ENCODE measurements around the gene IMMP2L. TPM values are rescaled to one million over a fixed set of nuclear protein-coding genes. Genes with fewer than 3 reads are reported as not detected.
A peak's percentile ranks its signal among the peaks of the same experiment; 100 is the strongest.

Gene IMMP2L
- polyA plus RNA-seq, 1 of the 3 experiments (the other 2 are of a cell fraction), result 10.7 TPM

DNA sequence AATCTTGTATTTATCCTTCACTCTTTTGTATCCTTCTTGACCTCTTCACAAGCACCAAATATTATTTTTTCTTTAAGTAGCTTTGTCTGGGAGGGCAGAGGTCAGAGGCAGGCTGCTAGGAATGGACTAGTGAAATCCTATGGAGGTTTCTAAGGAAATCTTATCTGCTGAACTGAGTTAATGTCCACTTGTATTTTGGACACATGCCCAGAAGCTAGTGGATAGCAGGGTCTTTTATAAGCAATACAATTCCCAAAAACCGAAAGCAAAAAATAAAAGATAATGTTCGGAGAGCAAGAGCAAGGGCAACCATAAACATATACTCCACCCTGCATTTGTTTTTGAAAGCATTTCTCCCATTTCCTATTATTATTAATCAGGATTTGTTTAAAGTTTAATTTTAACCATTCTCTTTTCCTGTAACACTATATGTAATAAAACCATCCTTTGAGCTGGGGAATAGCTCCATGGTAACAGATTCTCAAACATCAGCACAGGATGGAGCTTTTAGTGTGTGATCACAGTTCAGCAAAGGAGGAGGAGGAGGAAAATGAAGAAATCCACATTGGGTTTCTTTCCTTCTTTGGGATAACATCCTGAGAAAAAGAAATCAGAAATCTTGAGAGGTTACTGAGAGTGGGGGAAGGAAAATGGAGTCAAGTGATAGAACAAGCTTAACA, 799.6 kb downstream of the IMMP2L start:
- POLR2A ChIA-PET, result no interaction called here

DNA sequence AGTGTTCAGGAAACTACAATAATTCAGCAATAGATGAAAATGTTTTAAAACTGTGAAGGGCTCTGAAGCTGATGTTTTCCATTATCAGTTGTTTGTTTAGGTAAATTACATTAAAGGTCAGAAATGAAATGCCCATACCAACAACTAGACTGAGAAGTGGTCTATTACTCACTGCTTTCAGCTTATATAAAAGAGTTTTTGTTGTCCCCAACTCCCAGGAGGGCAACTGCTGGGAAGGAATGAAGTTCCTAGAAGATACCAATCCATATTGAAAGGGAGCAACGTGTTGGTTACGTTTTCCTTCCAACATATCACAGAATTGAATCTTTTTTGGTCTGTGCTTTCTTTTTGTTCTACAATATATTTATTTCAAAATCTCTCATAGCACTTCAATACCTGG, 802.0 kb downstream of the IMMP2L start:
- Histone ChIP-seq H3K4me2 (no peak overlapping the region), H4K20me1 (ENCODE audit: insufficient read depth) (no peaks in the 10 kb centered on the region), H3K27ac (ENCODE audit: low read depth in 2 of 2, low read length in 1 of 2) (peak overlapping the region in 1 of 2 experiments; percentile 34; a peak in 2 of 4 replicates), H3K4me3 (ENCODE audit: low read depth in 2 of 2, low read length in 1 of 2) (no peak overlapping the region), H3K9me3 (no peaks in the 10 kb centered on the region), H2AFZ (ENCODE audit: low read depth) (no peak overlapping the region), H3K9me2 (no peaks in the 10 kb centered on the region), H3K27me3 (ENCODE audit: insufficient read depth) (no peaks in the 10 kb centered on the region), H3K9ac (no peak overlapping the region), H3F3A (replicated peaks; ENCODE audit: insufficient read depth) (no peaks in the 10 kb centered on the region), H3K79me2 (ENCODE audit: insufficient read depth) (no peaks in the 10 kb centered on the region), H3K36me3 (replicated peaks in 1 of 2; ENCODE audit: control insufficient read depth in 1 of 2, insufficient read depth in 2 of 2, low read length in 1 of 2) (no peaks in the 10 kb centered on the region), H3K4me1 (ENCODE audit: control insufficient read depth in 1 of 2, insufficient read depth in 2 of 2, low read depth in 1 of 2, low read length in 1 of 2) (peaks cover 0 to 15% of the 10 kb centered on the region in 2 experiments; a peak in 2 of 4 replicates)
- no peak for DNase-seq
- 76% methylated on average over 2 of the region's 2 CpGs for WGBS (ENCODE audit: low lambda C conversion rate)
- POLR2A ChIA-PET, result no interaction called here
- CTCF ChIA-PET, result interaction anchor here (1.6 kb wide), 1 partner anchor 330 kb away, joined by 3 read pairs; the partner anchor contains the start of gene LRRN3
- TF ChIP-seq CHD2 (IDR thresholded peaks at IDR 0.05; ENCODE audit: low read length, partially characterized antibody) (no peak), MEF2A (IDR thresholded peaks at IDR 0.05; ENCODE audit: borderline replicate concordance, low read depth) (no peak), MXI1 (IDR thresholded peaks at IDR 0.05; ENCODE audit: low read depth, low read length) (no peak), YY1 (IDR thresholded peaks at IDR 0.05; ENCODE audit: low read depth) (no peak), EP300 (IDR thresholded peaks at IDR 0.05; ENCODE audit: borderline replicate concordance in 1 of 2, low read depth in 1 of 2, low read length in 1 of 2) (no peak), FOXM1 (IDR thresholded peaks at IDR 0.05; ENCODE audit: low read depth) (no peak), TCF12 (IDR thresholded peaks at IDR 0.05) (no peak), GATA2 (CRISPR knock-in tag; IDR thresholded peaks at IDR 0.05) (no peak), FOXJ3 (CRISPR knock-in tag; IDR thresholded peaks at IDR 0.05) (no peak), RCOR1 (IDR thresholded peaks at IDR 0.05; ENCODE audit: low read length) (no peak), NFIC (IDR thresholded peaks at IDR 0.05; ENCODE audit: borderline replicate concordance) (no peak), TAF1 (IDR thresholded peaks at IDR 0.05; ENCODE audit: borderline replicate concordance, low read depth, low read length) (no peak)
- TF ChIP-seq, protein P1, sequence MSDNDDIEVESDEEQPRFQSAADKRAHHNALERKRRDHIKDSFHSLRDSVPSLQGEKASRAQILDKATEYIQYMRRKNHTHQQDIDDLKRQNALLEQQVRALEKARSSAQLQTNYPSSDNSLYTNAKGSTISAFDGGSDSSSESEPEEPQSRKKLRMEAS (IDR thresholded peaks at IDR 0.05; ENCODE audit: low read depth), result no peak
- TF ChIP-seq, protein P2, sequence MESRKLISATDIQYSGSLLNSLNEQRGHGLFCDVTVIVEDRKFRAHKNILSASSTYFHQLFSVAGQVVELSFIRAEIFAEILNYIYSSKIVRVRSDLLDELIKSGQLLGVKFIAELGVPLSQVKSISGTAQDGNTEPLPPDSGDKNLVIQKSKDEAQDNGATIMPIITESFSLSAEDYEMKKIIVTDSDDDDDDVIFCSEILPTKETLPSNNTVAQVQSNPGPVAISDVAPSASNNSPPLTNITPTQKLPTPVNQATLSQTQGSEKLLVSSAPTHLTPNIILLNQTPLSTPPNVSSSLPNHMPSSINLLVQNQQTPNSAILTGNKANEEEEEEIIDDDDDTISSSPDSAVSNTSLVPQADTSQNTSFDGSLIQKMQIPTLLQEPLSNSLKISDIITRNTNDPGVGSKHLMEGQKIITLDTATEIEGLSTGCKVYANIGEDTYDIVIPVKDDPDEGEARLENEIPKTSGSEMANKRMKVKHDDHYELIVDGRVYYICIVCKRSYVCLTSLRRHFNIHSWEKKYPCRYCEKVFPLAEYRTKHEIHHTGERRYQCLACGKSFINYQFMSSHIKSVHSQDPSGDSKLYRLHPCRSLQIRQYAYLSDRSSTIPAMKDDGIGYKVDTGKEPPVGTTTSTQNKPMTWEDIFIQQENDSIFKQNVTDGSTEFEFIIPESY (IDR thresholded peaks at IDR 0.05; ENCODE audit: borderline replicate concordance, low read depth), result no peak
- TF ChIP-seq, protein P3, sequence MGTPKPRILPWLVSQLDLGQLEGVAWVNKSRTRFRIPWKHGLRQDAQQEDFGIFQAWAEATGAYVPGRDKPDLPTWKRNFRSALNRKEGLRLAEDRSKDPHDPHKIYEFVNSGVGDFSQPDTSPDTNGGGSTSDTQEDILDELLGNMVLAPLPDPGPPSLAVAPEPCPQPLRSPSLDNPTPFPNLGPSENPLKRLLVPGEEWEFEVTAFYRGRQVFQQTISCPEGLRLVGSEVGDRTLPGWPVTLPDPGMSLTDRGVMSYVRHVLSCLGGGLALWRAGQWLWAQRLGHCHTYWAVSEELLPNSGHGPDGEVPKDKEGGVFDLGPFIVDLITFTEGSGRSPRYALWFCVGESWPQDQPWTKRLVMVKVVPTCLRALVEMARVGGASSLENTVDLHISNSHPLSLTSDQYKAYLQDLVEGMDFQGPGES (IDR thresholded peaks at IDR 0.05; ENCODE audit: low read depth, low read length), result no peak

More for the DNA sequence above, 799.6 kb downstream of the IMMP2L start:
- Histone ChIP-seq H3K36me3 (replicated peaks in 1 of 2; ENCODE audit: control insufficient read depth in 1 of 2, insufficient read depth in 2 of 2, low read length in 1 of 2) (no peaks in the 10 kb centered on the region), H4K20me1 (ENCODE audit: insufficient read depth) (no peaks in the 10 kb centered on the region), H3F3A (replicated peaks; ENCODE audit: insufficient read depth) (no peaks in the 10 kb centered on the region), H3K9me2 (no peaks in the 10 kb centered on the region), H3K27me3 (ENCODE audit: insufficient read depth) (no peaks in the 10 kb centered on the region), H2AFZ (ENCODE audit: low read depth) (no peak overlapping the region), H3K4me3 (ENCODE audit: low read depth in 2 of 2, low read length in 1 of 2) (no peak overlapping the region), H3K27ac (ENCODE audit: low read depth in 2 of 2, low read length in 1 of 2) (no peak overlapping the region), H3K79me2 (ENCODE audit: insufficient read depth) (no peaks in the 10 kb centered on the region), H3K4me2 (no peak overlapping the region), H3K4me1 (ENCODE audit: control insufficient read depth in 1 of 2, insufficient read depth in 2 of 2, low read depth in 1 of 2, low read length in 1 of 2) (peaks cover 0 to 19% of the 10 kb centered on the region in 2 experiments; a peak in 2 of 4 replicates), H3K9me3 (no peaks in the 10 kb centered on the region), H3K9ac (no peak overlapping the region)
- WGBS (ENCODE audit: low lambda C conversion rate), result 79% methylated on average over 2 of the region's 2 CpGs
- CTCF ChIA-PET, result interaction anchor here (0.7 to 1.4 kb wide), 2 partner anchors 9 to 10 kb away, joined by 3 read pairs; no protein-coding TSS in a partner anchor
- no peak for DNase-seq
- no peak for TF ChIP-seq RXRA (IDR thresholded peaks at IDR 0.05; ENCODE audit: borderline replicate concordance, low read depth)
- no peak for TF ChIP-seq NRF1 (IDR thresholded peaks at IDR 0.05; ENCODE audit: low read depth, low read length)
- no peak for TF ChIP-seq EZH2phosphoT487 (IDR thresholded peaks at IDR 0.05; ENCODE audit: borderline replicate concordance, low read depth)
- TF ChIP-seq SMC3 (IDR thresholded peaks at IDR 0.05; ENCODE audit: low read depth, low read length), result no peak
- TF ChIP-seq YY1 (IDR thresholded peaks at IDR 0.05; ENCODE audit: low read depth), result no peak
- TF ChIP-seq, protein P4, sequence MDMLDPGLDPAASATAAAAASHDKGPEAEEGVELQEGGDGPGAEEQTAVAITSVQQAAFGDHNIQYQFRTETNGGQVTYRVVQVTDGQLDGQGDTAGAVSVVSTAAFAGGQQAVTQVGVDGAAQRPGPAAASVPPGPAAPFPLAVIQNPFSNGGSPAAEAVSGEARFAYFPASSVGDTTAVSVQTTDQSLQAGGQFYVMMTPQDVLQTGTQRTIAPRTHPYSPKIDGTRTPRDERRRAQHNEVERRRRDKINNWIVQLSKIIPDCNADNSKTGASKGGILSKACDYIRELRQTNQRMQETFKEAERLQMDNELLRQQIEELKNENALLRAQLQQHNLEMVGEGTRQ (IDR thresholded peaks at IDR 0.05; ENCODE audit: borderline replicate concordance, low read depth, low read length), result no peak
- TF ChIP-seq RCOR1 (IDR thresholded peaks at IDR 0.05; ENCODE audit: low read length), result no peak
- TF ChIP-seq CHD2 (IDR thresholded peaks at IDR 0.05; ENCODE audit: low read length, partially characterized antibody), result no peak
- no peak for TF ChIP-seq MEF2A (IDR thresholded peaks at IDR 0.05; ENCODE audit: borderline replicate concordance, low read depth)
- TF ChIP-seq, protein P2 (IDR thresholded peaks at IDR 0.05; ENCODE audit: borderline replicate concordance, low read depth), result no peak
- no peak for TF ChIP-seq EP300 (IDR thresholded peaks at IDR 0.05; ENCODE audit: borderline replicate concordance in 1 of 2, low read depth in 1 of 2, low read length in 1 of 2)

Measured in SK-N-SH (cell line).